SK-N-SH treated with all-trans-retinoic acid at 6 μM for 48 hours (cell line): Measurements from ENCODE around the gene GATC.
A peak's percentile ranks its signal among the peaks of the same experiment; 100 is the strongest.

ENCODE experiments used
- BACH2 ChIP-seq: fragments of 250-450 bp; sonication (Bioruptor Pico); IDR thresholded peaks from 2 replicates; pipeline ENCODE4 v1.9.0; 2021; ENCODE audit warnings: mild to moderate bottlenecking, borderline replicate concordance
- OSR1 ChIP-seq: fragments of 250-450 bp; sonication (Bioruptor Pico); IDR thresholded peaks from 2 replicates; pipeline ENCODE4 v1.8.0; 2022; ENCODE audit warnings: moderate library complexity, mild to moderate bottlenecking, inconsistent platforms
- PATZ1 ChIP-seq: fragments of 250-450 bp; sonication (Bioruptor Pico); IDR thresholded peaks from 2 replicates; pipeline ENCODE4 v1.8.0; 2020; ENCODE audit warnings: mild to moderate bottlenecking, moderate library complexity, borderline replicate concordance
- POU6F1 ChIP-seq: fragments of 250-450 bp; sonication (Bioruptor Pico); IDR thresholded peaks from 2 replicates; pipeline ENCODE4 v1.8.0; 2021; ENCODE audit warnings: low read depth, mild to moderate bottlenecking, moderate library complexity, borderline replicate concordance
- PPARA ChIP-seq: fragments of 250-450 bp; sonication (Bioruptor Pico); IDR thresholded peaks from 2 replicates; pipeline ENCODE4 v1.5.0; 2020; ENCODE audit warnings: mild to moderate bottlenecking, borderline replicate concordance
- RARB ChIP-seq: fragments of 250-450 bp; sonication (Bioruptor Pico); IDR thresholded peaks from 2 replicates; pipeline ENCODE4 v1.8.0; 2021; ENCODE audit warnings: mild to moderate bottlenecking, moderate library complexity
- ZC3H10 ChIP-seq: fragments of 250-450 bp; sonication (Bioruptor Pico); IDR thresholded peaks from 2 replicates; pipeline ENCODE4 v1.5.1; 2021; ENCODE audit warnings: mild to moderate bottlenecking, moderate library complexity
- ZFP3 ChIP-seq: fragments of 250-450 bp; sonication (Bioruptor Pico); IDR thresholded peaks from 2 replicates; pipeline ENCODE4 v1.5.0; 2020; ENCODE audit warnings: mild to moderate bottlenecking, moderate library complexity
- TF ChIP-seq, protein P1 (sequence below): fragments of 250-450 bp; sonication (Bioruptor Pico); IDR thresholded peaks from 2 replicates; pipeline ENCODE4 v1.5.1; 2020; ENCODE audit warnings: low read depth, mild to moderate bottlenecking, moderate library complexity
- TF ChIP-seq, protein P2 (sequence below): fragments of 250-450 bp; sonication (Bioruptor Pico); IDR thresholded peaks from 2 replicates; pipeline ENCODE4 v1.5.0; 2020; ENCODE audit warnings: mild to moderate bottlenecking, moderate library complexity

DNA sequence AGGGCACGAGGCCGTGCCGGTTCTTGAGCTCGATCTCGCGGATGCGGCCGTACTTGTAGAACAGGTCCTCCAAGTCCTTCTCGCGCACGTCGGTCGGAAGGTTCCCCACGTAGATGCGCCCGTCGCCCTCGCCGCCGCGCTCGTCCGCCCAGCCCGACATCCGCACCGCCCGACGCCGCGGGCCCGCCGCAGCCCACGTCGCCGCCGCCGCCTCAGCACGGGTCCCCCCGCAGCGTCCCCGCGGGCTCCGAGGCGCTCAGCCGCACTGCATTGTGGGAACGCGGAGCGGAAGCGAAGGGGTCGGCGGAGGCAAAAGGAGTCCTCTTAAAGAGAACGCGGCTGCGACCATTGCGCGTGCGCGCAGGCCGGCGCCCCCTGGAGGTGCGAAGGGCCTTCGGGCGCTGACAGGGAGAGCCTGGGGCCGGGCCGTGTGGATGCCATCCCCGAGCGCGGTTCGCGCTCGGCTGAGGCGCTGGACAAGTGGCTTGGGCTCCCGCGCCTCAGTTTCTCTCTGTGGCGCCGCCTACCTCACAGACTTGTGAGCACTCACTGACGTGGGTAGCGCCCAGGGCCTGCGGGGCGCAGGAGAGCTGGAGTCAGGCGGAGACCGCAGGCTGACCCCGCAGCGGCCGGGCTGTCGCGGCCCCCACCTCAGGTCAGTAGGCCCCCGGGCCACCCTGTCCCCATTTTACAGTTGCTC lies 23.4 kb downstream of the GATC start, which contains the start of gene SRSF9:
- no peak for TF ChIP-seq OSR1 (CRISPR knock-in tag)
- TF ChIP-seq PPARA (CRISPR knock-in tag) = no peak
- TF ChIP-seq, protein P1, sequence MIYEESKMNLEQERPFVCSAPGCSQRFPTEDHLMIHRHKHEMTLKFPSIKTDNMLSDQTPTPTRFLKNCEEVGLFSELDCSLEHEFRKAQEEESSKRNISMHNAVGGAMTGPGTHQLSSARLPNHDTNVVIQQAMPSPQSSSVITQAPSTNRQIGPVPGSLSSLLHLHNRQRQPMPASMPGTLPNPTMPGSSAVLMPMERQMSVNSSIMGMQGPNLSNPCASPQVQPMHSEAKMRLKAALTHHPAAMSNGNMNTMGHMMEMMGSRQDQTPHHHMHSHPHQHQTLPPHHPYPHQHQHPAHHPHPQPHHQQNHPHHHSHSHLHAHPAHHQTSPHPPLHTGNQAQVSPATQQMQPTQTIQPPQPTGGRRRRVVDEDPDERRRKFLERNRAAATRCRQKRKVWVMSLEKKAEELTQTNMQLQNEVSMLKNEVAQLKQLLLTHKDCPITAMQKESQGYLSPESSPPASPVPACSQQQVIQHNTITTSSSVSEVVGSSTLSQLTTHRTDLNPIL (CRISPR knock-in tag) = no peak
- TF ChIP-seq PATZ1 (CRISPR knock-in tag) = peak; percentile 42; the same call in 1 of the 2 replicates
- TF ChIP-seq ZC3H10 (CRISPR knock-in tag) = no peak
- TF ChIP-seq RARB (CRISPR knock-in tag) = no peak
- TF ChIP-seq ZFP3 (CRISPR knock-in tag) = no peak
- no peak for TF ChIP-seq BACH2 (CRISPR knock-in tag)
- TF ChIP-seq POU6F1 = no peak
- TF ChIP-seq, protein P2, sequence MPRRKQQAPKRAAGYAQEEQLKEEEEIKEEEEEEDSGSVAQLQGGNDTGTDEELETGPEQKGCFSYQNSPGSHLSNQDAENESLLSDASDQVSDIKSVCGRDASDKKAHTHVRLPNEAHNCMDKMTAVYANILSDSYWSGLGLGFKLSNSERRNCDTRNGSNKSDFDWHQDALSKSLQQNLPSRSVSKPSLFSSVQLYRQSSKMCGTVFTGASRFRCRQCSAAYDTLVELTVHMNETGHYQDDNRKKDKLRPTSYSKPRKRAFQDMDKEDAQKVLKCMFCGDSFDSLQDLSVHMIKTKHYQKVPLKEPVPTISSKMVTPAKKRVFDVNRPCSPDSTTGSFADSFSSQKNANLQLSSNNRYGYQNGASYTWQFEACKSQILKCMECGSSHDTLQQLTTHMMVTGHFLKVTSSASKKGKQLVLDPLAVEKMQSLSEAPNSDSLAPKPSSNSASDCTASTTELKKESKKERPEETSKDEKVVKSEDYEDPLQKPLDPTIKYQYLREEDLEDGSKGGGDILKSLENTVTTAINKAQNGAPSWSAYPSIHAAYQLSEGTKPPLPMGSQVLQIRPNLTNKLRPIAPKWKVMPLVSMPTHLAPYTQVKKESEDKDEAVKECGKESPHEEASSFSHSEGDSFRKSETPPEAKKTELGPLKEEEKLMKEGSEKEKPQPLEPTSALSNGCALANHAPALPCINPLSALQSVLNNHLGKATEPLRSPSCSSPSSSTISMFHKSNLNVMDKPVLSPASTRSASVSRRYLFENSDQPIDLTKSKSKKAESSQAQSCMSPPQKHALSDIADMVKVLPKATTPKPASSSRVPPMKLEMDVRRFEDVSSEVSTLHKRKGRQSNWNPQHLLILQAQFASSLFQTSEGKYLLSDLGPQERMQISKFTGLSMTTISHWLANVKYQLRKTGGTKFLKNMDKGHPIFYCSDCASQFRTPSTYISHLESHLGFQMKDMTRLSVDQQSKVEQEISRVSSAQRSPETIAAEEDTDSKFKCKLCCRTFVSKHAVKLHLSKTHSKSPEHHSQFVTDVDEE (CRISPR knock-in tag) = no peak
